CD4-positive, alpha-beta T cell (primary cell): ENCODE results near the gene C6orf132. TPM values are rescaled to one million over a fixed set of nuclear protein-coding genes. Genes with fewer than 3 reads are reported as not detected.

Experiments
- ATAC-seq: fragments of 200-7000 bp; cut with Tn5 transposase; one replicate; pipeline ENCODE4 v1.10.0; 2022; ENCODE audit warnings: mild to moderate bottlenecking; ENCODE audit not compliant: poor library complexity
- CTCF ChIA-PET: fragments of 350-600 bp; sonication (Branson Sonifier 250); formaldehyde crosslinking; loops from one replicate; lab custom pipeline; 2021; ENCODE audit warnings: antibody characterized with exemption, inconsistent platforms; lab: Charles Lee
- POLR2A ChIA-PET: fragments of 350-600 bp; sonication (Branson Sonifier 250); formaldehyde crosslinking; loops from one replicate; lab custom pipeline; 2021; ENCODE audit warnings: antibody characterized with exemption, inconsistent platforms; lab: Charles Lee
- DNase-seq, 14 experiments: peaks; one replicate each; pipeline ENCODE4 v3.0.0-alpha.2; 2013 to 2020; ENCODE audit warnings: mixed read lengths in 2 of 14
- H3K27ac ChIP-seq, 2 donors: one replicate each; pipeline versions ENCODE4 v1.5.1 to v1.7.0; 2013; ENCODE audit warnings: low read length in 2 of 2, low read depth in 1 of 2, mild to moderate bottlenecking in 1 of 2
- H3K27me3 ChIP-seq, 2 experiments: 1 replicate in 1 of 2; 2 replicates in 1 of 2; pipeline versions ENCODE4 v1.6.1 to v1.7.0; 2013; ENCODE audit warnings: low read length in 2 of 2, control low read depth in 1 of 2, mild to moderate bottlenecking in 1 of 2, moderate library complexity in 1 of 2; ENCODE audit not compliant: insufficient read depth in 2 of 2, control insufficient read depth in 1 of 2
- H3K36me3 ChIP-seq: one replicate; pipeline ENCODE4 v1.6.1; 2013; ENCODE audit warnings: low read length, control low read depth; ENCODE audit not compliant: insufficient read depth
- H3K4me1 ChIP-seq: one replicate; pipeline ENCODE4 v1.6.1; 2013; ENCODE audit warnings: low read length, control low read depth; ENCODE audit not compliant: insufficient read depth
- H3K4me3 ChIP-seq: one replicate; pipeline ENCODE4 v1.5.1; 2013; ENCODE audit warnings: mild to moderate bottlenecking, low read length, moderate library complexity
- H3K9me3 ChIP-seq, 2 experiments: 1 replicate in 1 of 2; 2 replicates in 1 of 2; pipeline versions ENCODE4 v1.6.1 to v1.7.0; 2013; ENCODE audit warnings: low read length in 2 of 2, mild to moderate bottlenecking in 2 of 2, control low read depth in 1 of 2, moderate library complexity in 1 of 2; ENCODE audit not compliant: control insufficient read depth in 1 of 2, insufficient read depth in 1 of 2
- H3K27ac Mint-ChIP-seq: one replicate; pipeline ENCODE4 v1.8.0; 2020; ENCODE audit warnings: mixed read lengths
- H3K27me3 Mint-ChIP-seq: one replicate; pipeline ENCODE4 v1.8.0; 2021; ENCODE audit warnings: mixed read lengths
- H3K36me3 Mint-ChIP-seq: one replicate; pipeline ENCODE4 v1.8.0; 2021; ENCODE audit warnings: low read depth, mixed read lengths
- H3K4me1 Mint-ChIP-seq: one replicate; pipeline ENCODE4 v1.8.0; 2021; ENCODE audit warnings: low read depth, mixed read lengths
- H3K4me3 Mint-ChIP-seq: one replicate; pipeline ENCODE4 v1.8.0; 2020; ENCODE audit warnings: mild to moderate bottlenecking, mixed read lengths
- H3K9me3 Mint-ChIP-seq: one replicate; pipeline ENCODE4 v1.8.0; 2020; ENCODE audit warnings: mixed read lengths
- CTCF ChIP-seq: fragments of 200-600 bp; IDR thresholded peaks from one replicate; pipeline ENCODE4 v1.8.0; 2022; ENCODE audit warnings: antibody characterized with exemption, mild to moderate bottlenecking
- intact Hi-C, 2 experiments: fragments of 100-400 bp; cut with DNase I in 1 of 2; cut with micrococcal nuclease in 1 of 2; formaldehyde crosslinking; loops; one replicate each; pipeline versions ENCODE4 v1.15.1 to v1.9.0; 2023 to 2025; cut with DNase I, micrococcal nuclease
- total RNA-seq, 174 experiments: library from RNA in 2 of 174; stranded (reverse) in 2 of 174; gene quantifications; one replicate each; pipeline ENCODE4 v1.2.3 and lab custom pipeline; 2021 to 2026

Gene C6orf132
- total RNA-seq, 2 experiments from 2014 or later: not detected

GRCh38 chr6:42137194-42137753 lies 5.1 kb downstream of the C6orf132 start:
- Histone ChIP-seq H3K36me3 (no peaks in the 10 kb centered on the region), H3K4me1 (peaks cover 10% of the 10 kb centered on the region), H3K9me3 (peaks cover 0 to 8% of the 10 kb centered on the region in 2 experiments), H3K27ac (no peak overlapping the region), H3K4me3 (no peak overlapping the region), H3K27me3 (peaks cover 14 to 18% of the 10 kb centered on the region in 2 experiments)
- Mint-ChIP-seq H3K4me3 (no peak overlapping the region), H3K27ac (no peak overlapping the region), H3K27me3 (peaks cover 24% of the 10 kb centered on the region), H3K36me3 (no peaks in the 10 kb centered on the region), H3K9me3 (no peaks in the 10 kb centered on the region), H3K4me1 (peaks cover 6% of the 10 kb centered on the region)
- ChIA-PET CTCF (no interaction called here), POLR2A (no interaction called here)
- intact Hi-C loops: no loop called here
- ATAC-seq (no peak), DNase-seq (no peak)
- TF ChIP-seq CTCF: no peak

GRCh38 chr6:42136508-42137193 lies 5.8 kb downstream of the C6orf132 start:
- peak in 2 of 14 experiments; percentile 11 to 14 for DNase-seq
- Histone ChIP-seq H3K27ac (no peak overlapping the region), H3K36me3 (no peaks in the 10 kb centered on the region), H3K4me1 (peaks cover 4% of the 10 kb centered on the region), H3K9me3 (peaks cover 0 to 2% of the 10 kb centered on the region in 2 experiments), H3K27me3 (peaks cover 8 to 12% of the 10 kb centered on the region in 2 experiments), H3K4me3 (no peak overlapping the region)
- peaks cover 6% of the 10 kb centered on the region for H3K4me1 Mint-ChIP-seq
- TF ChIP-seq CTCF: no peak
- no peak for ATAC-seq
- H3K4me3 Mint-ChIP-seq: no peak overlapping the region
- intact Hi-C loops: no loop called here
- ChIA-PET POLR2A (no interaction called here), CTCF (no interaction called here)
- no peaks in the 10 kb centered on the region for H3K9me3 Mint-ChIP-seq
- H3K36me3 Mint-ChIP-seq: no peaks in the 10 kb centered on the region
- peaks cover 24% of the 10 kb centered on the region for H3K27me3 Mint-ChIP-seq
- no peak overlapping the region for H3K27ac Mint-ChIP-seq

GRCh38 chr6:42135722-42136121 lies 6.7 kb downstream of the C6orf132 start:
- Mint-ChIP-seq H3K36me3 (no peaks in the 10 kb centered on the region), H3K27me3 (peaks cover 15% of the 10 kb centered on the region), H3K4me3 (no peak overlapping the region), H3K27ac (no peak overlapping the region), H3K9me3 (no peaks in the 10 kb centered on the region), H3K4me1 (peaks cover 6% of the 10 kb centered on the region)
- DNase-seq: no peak
- Histone ChIP-seq H3K36me3 (no peaks in the 10 kb centered on the region), H3K4me3 (no peak overlapping the region), H3K9me3 (no peaks in the 10 kb centered on the region), H3K4me1 (peaks cover 4% of the 10 kb centered on the region), H3K27ac (no peak overlapping the region), H3K27me3 (peaks cover 2 to 4% of the 10 kb centered on the region in 2 experiments)
- ATAC-seq: no peak
- ChIA-PET CTCF (no interaction called here), POLR2A (no interaction called here)
- no peak for TF ChIP-seq CTCF
- intact Hi-C loops: no loop called here
